Lung (tissue), 12 donors: ENCODE measurements around the gene DENND4B. TPM values are rescaled to one million over a fixed set of nuclear protein-coding genes. Genes with fewer than 3 reads are reported as not detected.
"Not testable (repeated sequence)": the region's sequence is repeated elsewhere in the genome, so short reads cannot be mapped to it uniquely, and the experiment has no call there.

ENCODE experiments used
- ATAC-seq: fragments of 200-7000 bp; cut with Tn5 transposase; one replicate; pipeline ENCODE4 v1.9.1; 2020; ENCODE audit warnings: moderate number of reproducible peaks; ENCODE audit not compliant: insufficient read depth, low FRiP score
- DNase-seq, 3 donors: peaks; one replicate each; pipeline ENCODE4 v3.0.0-alpha.2; 2013 to 2017
- H3K27ac ChIP-seq, 2 donors: one replicate each; pipeline ENCODE4 v1.5.1; 2013; ENCODE audit warnings: mild to moderate bottlenecking in 2 of 2, moderate library complexity in 2 of 2, control low read depth in 1 of 2, inconsistent platforms in 1 of 2, low read depth in 1 of 2, low read length in 1 of 2
- H3K27me3 ChIP-seq, 3 donors: one replicate each; pipeline ENCODE4 v1.5.1; 2013; ENCODE audit warnings: low read length in 2 of 3; ENCODE audit not compliant: control insufficient read depth in 3 of 3, insufficient read depth in 3 of 3
- H3K36me3 ChIP-seq, 4 donors: one replicate each; pipeline ENCODE4 v1.5.1; 2013; ENCODE audit warnings: low read length in 4 of 4, mild to moderate bottlenecking in 1 of 4, moderate library complexity in 1 of 4; ENCODE audit not compliant: control insufficient read depth in 4 of 4, insufficient read depth in 4 of 4
- H3K4me1 ChIP-seq, 5 donors: one replicate each; pipeline ENCODE4 v1.5.1; 2013; ENCODE audit warnings: low read length in 5 of 5, mild to moderate bottlenecking in 2 of 5, moderate library complexity in 1 of 5; ENCODE audit not compliant: control insufficient read depth in 5 of 5, insufficient read depth in 5 of 5
- H3K4me3 ChIP-seq: one replicate; pipeline ENCODE4 v1.5.1; 2013; ENCODE audit warnings: mild to moderate bottlenecking, control low read depth, moderate library complexity
- H3K9ac ChIP-seq, 2 donors: one replicate each; pipeline ENCODE4 v1.5.1; 2013; ENCODE audit warnings: low read length in 2 of 2, control low read depth in 1 of 2; ENCODE audit not compliant: insufficient read depth in 1 of 2
- H3K9me3 ChIP-seq, 4 donors: one replicate each; pipeline ENCODE4 v1.5.1; 2013; ENCODE audit warnings: low read length in 3 of 4, mild to moderate bottlenecking in 1 of 4, moderate library complexity in 1 of 4; ENCODE audit not compliant: control insufficient read depth in 4 of 4, insufficient read depth in 3 of 4
- CTCF ChIP-seq: IDR thresholded peaks from 2 replicates; pipeline ENCODE4 v1.5.1; 2012; ENCODE audit warnings: mild to moderate bottlenecking; ENCODE audit errors: control extremely low read depth, extremely low read depth
- WGBS, 2 donors: extraction: QIAGEN DNeasy Blood & Tissue Kit; methylation state at CpG; one replicate each; pipeline ENCODE4 v1.1.7; 2013; 5-methylcytosine and 5-hydroxymethylcytosine counted together
- polyA plus RNA-seq, 2 donors: library from polyadenylated mRNA; stranded (reverse); fragments of 200-250 nt; gene quantifications; one replicate each; pipeline ENCODE4 v1.2.1, GENCODE V29; 2013
- total RNA-seq, 2 donors: library from RNA; depleted of rRNA in 1 of 2; stranded (reverse); fragments of >200 nt in 1 of 2; gene quantifications; one replicate each; pipeline ENCODE4 v1.2.1, GENCODE V29; 2014 to 2021
- donor health status: control.
- donor health status: control.
- donor health status: Bipolar disorder and iron deficiency.
- donor health status: healthy.
- donor health status: DM: yes; HTN: yes; CAD: no.

The DENND4B gene
- total and polyA plus RNA-seq, 4 donors = 40.5 to 84.7 (median 59.4) TPM

- ATAC-seq (no peak), DNase-seq (no peak)
- Histone ChIP-seq H3K9ac (no peak overlapping the region), H3K9me3 (no peaks in the 10 kb centered on the region), H3K4me3 (no peak overlapping the region), H3K4me1 (peaks cover 0 to 3% (median 0%) of the 10 kb centered on the region in 5 donors), H3K27me3 (no peaks in the 10 kb centered on the region), H3K27ac (no peak overlapping the region), H3K36me3 (peaks cover 0 to 5% (median 3%) of the 10 kb centered on the region in 4 donors)
- 96 to 100% methylated on average over 1 of the region's 1 CpG for WGBS, 2 donors
- TF ChIP-seq CTCF = no peak
These were observed 40.1 kb downstream of the DENND4B start for GRCh38 chr1:153906396-153906795.

- not testable (repeated sequence) for H3K36me3 ChIP-seq, ATAC-seq, H3K27me3 ChIP-seq, H3K9ac ChIP-seq, H3K4me3 ChIP-seq, H3K4me1 ChIP-seq, H3K27ac ChIP-seq, H3K9me3 ChIP-seq, DNase-seq
- WGBS, 2 donors = 95 to 98% methylated on average over 8 of the region's 8 CpGs
These were observed 40.6 kb downstream of the DENND4B start for GRCh38 chr1:153905908-153906307.

GRCh38 chr1:153903841-153904455 is 42.6 kb downstream of the DENND4B start:
- no peak for ATAC-seq
- Histone ChIP-seq H3K4me1 (peaks cover 0 to 8% (median 0%) of the 10 kb centered on the region in 5 donors), H3K36me3 (peaks cover 0 to 5% (median 2%) of the 10 kb centered on the region in 4 donors), H3K27me3 (no peaks in the 10 kb centered on the region), H3K4me3 (no peak overlapping the region), H3K9ac (no peak overlapping the region), H3K9me3 (no peaks in the 10 kb centered on the region), H3K27ac (no peak overlapping the region)
- no peak for TF ChIP-seq CTCF
- 87 to 94% methylated on average over 14 of the region's 14 CpGs for WGBS, 2 donors
- DNase-seq = no peak

GRCh38 chr1:153899509-153899908 is 47.0 kb downstream of the DENND4B start:
- no peak overlapping the region for H3K9ac ChIP-seq
- no peaks in the 10 kb centered on the region for H3K27me3 ChIP-seq
- DNase-seq (no peak), ATAC-seq (no peak)
- WGBS, 2 donors = 80 to 95% methylated on average over 6 of the region's 6 CpGs
- TF ChIP-seq CTCF = no peak
- peaks cover 3 to 7% (median 5%) of the 10 kb centered on the region in 4 donors for H3K36me3 ChIP-seq
- H3K9me3 ChIP-seq = no peaks in the 10 kb centered on the region
- no peak overlapping the region for H3K27ac ChIP-seq
- H3K4me3 ChIP-seq = no peak overlapping the region
- H3K4me1 ChIP-seq = peaks cover 0 to 8% (median 0%) of the 10 kb centered on the region in 5 donors

- not testable (repeated sequence) for H3K27me3 ChIP-seq, H3K9me3 ChIP-seq, H3K9ac ChIP-seq, H3K4me1 ChIP-seq, DNase-seq, H3K4me3 ChIP-seq, ATAC-seq, H3K36me3 ChIP-seq
- H3K27ac ChIP-seq = peak overlapping the region in 1 of 2 donors; percentile 14
- 52 to 58% methylated on average over 1 of the region's 1 CpG for WGBS, 2 donors
These were observed 50.7 kb downstream of the DENND4B start for GRCh38 chr1:153895866-153896265.

- H3K4me1 ChIP-seq, ATAC-seq, H3K36me3 ChIP-seq, H3K9ac ChIP-seq, DNase-seq, H3K27ac ChIP-seq, H3K4me3 ChIP-seq, H3K9me3 ChIP-seq, H3K27me3 ChIP-seq: not testable (repeated sequence)
- 94 to 98% methylated on average over 7 of the region's 7 CpGs for WGBS, 2 donors
These were observed 55.5 kb downstream of the DENND4B start for GRCh38 chr1:153891042-153891441.
